GM21381 (cell line): Measurements from ENCODE around the gene ALDH4A1.
"Not testable (repeated sequence)": the region's sequence is repeated elsewhere in the genome, so short reads cannot be mapped to it uniquely, and the experiment has no call there.

Source experiments
- ATAC-seq: cut with Tn5 transposase; IDR thresholded peaks from one replicate; pipeline ENCODE4 v1.9.1; 2021; ENCODE audit warnings: mild to moderate bottlenecking, moderate library complexity; ENCODE audit not compliant: unreplicated experiment

The ALDH4A1 gene

DNA sequence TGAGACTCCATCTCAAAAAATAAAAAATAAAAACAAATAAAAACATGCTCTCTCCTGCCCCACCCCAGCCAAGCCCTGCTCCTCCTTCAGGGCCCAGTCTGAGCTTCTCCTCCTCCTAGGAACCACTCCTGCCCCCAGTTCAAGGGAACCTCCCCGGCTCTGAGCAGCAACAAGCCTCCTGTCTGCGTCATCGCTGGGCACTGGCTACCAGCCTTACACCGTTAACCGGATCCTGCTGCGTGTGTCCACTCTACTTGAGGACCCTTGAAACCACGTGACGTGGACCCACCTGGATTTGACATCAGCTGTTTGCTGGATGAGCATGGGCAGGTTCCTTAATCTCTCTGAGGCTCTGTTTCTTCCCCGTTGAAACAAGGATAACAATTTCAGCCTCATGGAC is 41.3 kb downstream of the ALDH4A1 start:
- ATAC-seq, result no peak

DNA sequence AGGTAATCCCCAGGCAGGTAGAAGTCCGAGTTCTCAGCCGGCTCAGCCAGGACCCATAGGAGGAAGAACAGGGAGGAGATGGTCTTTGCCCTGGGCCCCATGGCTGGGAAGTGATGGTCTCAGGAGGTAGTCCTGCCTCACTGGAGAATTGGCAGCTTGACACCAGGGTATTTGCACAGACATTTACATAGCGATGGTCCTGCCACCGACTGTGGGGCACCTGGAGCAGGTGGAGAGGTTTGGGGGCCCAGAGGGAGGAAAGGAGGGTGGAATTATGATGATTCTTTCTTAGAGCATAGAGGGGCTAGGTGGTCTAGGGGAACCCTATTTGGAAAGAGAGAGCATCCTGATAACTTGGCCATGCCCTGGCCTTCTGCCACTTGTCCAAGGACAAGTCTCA is 42.8 kb downstream of the ALDH4A1 start, which contains the start of gene TAS1R2:
TAS1R2 (minus strand) TSS at position 101 of the 400 bp plus-strand sequence; CDS start at position 101, 0 bp downstream.
- no peak for ATAC-seq

DNA sequence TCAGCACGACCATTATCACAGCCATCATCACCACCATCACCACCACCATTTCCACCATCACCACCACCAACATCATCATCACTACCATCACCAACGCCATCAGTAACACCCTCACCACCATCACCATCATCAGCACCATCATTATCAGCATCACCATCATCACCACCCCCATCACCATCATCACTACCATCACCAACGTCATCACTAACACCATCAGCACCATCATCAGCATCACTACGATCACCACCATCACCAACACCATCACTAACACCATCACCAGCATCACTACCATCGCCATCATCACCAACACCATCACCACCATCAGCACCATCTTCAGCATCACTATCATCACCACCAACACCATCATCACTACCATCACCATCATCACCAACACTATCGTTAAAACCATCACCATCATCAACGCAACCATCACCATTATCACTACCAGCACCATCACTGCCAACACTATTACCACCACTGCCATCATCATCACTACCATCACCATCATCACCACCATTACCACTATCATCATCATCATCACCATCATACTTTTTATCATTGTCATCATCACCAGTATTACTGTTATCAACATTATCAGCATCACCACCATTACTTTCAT is 44.2 kb downstream of the ALDH4A1 start:
- ATAC-seq, result no peak

DNA sequence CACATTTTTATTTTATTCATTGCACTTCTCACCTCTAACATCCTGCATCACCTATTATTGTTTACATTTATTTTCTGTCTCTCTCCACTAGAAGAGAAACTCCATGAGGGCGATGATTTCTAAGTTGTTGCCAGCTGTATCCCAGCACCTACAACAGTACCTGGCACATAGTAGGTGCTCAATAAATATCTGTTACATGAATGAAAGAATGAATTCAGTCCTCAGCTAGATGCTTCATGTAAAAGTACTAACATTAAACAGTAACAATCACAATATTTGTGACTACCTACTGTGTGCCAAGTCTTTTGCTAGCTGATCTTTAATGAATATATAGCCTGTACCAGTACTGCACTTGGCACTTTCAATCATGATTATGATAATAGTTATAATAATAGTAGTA is 45.9 kb downstream of the ALDH4A1 start:
- ATAC-seq, result no peak

DNA sequence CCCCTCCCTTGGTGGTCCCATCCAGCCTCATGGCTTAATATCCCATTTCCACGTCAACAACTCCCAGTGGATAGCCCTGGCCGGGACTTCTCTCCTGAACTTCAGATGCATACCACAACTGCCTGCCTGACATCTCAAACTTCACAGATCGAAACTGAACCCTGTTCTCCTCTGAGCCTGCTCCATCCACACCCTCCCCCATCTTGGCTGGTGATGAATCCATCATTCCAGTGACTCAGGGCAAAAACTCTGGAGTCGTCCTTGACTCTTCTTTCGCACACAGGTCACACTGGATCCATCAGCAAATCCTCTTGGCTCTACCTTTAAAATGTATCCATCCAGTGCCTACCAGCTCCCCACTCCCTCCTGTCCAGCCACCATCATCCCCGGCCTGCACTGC is 46.8 kb downstream of the ALDH4A1 start:
- ATAC-seq, result no peak

DNA sequence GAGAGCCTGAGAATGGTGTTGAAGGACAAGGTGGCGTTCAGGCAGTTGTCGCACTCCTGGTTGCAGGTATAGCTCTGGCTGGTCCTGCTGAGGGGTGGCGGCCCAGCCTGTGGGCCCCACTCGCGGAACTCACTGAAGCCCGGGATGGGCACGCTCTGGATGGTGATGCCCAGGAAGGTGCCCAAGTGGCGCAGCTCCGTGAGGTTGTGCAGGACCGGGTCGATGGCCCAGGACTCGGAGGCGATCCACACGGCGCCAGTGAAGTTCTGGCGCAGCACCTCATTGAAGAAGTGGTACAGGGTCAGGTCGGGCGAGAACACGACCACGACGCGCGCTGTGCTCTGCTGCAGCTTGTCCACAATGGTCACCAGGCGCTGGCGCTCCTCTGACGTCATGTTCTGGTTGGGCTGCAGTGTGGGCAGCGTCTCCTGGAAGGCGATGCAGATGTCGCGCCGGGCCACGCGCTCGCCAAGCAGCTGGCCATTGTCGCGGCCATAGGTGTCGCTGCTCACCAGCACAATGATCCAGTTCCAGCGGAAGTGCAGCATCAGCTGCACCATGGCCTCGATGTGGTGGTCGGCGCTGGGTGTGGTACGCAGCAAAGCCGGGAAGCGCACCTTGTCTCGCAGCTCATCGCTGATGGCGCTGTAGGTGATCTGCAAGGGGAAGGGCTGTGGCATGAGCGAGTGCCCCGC is 47.9 kb downstream of the ALDH4A1 start:
- no peak for ATAC-seq

DNA sequence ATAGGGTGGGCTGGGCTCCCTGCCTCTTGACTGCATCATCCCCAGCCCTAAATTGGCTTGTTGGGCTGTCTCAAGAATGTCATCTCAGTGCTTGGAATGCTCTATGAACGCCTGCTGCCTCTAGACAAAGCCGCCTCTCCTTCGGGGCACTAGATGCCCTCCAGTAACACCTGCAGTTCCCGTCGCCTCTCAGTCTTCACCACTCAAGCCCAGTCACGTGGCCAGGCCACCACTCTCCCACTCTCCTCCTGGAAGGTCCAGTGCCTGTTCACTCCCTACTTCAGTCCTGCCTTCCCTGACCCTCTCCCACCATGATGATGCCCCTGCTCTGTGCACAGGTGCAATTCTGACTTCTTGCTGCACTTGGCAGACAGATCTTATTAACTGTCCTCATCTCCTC is 49.9 kb downstream of the ALDH4A1 start:
- ATAC-seq, result no peak

DNA sequence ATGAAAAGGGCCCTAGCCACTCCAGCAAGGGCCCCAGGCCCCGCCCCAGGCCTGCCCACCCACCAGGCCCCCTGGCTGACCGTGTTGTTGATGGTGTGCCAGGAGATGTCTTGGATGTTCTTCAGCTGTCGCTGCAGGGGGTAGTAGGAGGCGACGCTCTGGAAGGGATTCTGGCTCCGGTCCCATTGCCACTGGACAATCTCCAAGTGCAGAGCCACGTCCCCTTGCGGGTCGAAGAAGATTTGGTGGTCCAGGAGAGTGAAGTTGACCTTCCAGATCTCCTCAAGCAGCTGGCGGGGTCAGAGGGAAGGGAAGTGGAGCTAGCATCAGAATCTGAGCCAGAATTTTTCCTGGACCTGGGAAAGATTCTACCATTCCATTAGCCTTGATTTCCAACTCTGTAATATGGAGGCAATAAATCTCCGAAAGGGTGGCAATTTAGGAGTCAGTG is 53.1 kb downstream of the ALDH4A1 start:
- ATAC-seq, result no peak

DNA sequence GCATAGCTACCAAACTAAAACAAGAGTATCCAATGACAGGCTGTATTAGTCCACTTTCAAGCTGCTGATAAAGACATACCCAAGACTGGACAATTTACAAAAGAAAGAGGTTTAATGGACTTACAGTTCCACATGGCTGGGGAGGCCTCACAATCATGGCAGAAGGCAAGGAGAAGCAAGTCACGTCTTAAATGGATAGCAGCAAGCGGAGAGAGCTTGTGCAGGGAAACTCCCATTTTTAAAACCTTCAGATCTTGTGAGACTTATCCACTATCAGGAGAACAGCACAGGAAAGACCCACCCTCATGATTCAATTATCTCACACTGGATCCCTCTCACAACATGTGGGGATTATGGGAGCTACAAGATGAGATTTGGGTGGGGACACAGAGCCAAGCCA is 54.6 kb downstream of the ALDH4A1 start:
- ATAC-seq, result not testable (repeated sequence)

DNA sequence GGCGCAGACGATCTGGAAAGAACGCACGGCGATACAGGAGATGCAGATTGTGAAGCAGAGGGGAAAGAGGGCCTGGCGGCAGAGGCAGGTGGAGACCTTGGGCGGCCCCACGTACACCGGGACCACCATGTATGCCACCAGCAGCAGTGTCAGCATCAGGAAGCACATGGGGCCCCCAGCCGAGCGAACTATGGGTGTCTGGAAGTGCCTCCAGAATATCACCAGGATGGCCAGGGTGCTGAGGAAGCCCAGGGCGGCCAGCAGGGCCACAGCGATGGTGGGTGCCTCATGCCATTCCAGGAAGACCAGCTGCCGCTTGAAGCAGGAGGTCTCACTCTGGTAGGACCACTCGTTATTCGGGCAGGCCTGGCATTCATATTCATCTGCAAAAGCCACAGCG is 62.2 kb downstream of the ALDH4A1 start:
- ATAC-seq, result no peak

DNA sequence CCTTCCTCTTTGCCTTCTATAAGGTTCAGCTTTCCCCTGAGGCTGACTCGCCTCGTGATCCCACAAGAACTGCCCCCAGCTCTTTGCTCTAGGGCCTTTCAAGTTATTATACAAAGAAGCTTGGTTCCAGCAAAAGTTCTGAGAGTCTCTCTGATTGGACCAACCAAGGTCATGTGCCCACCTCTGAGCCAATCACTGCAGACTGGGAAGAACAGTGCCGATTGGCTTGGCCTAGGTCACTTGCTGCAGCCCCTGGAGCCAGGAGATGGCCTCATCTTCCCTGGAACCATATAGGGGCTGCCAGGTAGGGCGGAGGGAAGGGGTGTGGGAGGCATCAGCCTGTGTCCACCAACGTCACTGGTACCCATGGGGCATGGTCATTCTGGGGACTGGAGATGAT is 65.7 kb downstream of the ALDH4A1 start:
- no peak for ATAC-seq

DNA sequence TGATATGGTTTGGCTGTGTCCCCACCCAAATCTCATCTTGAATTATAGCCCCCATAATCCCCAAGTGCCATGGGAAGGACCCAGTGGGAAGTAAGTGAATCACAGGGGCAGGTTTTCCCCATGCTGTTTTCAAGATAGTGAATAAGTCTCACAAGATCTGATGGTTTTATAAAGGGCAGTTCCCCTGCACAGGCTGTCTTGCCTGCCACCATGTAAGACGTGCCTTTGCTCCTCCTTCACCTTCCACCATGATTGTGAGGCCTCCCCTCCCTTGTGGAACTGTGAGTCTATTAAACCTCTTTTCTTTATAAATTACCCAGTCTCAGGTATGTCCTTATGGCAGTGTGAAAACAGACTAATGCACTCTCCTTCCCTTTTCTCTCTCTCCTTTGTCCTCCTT is 70.0 kb downstream of the ALDH4A1 start:
- ATAC-seq, result not testable (repeated sequence)

DNA sequence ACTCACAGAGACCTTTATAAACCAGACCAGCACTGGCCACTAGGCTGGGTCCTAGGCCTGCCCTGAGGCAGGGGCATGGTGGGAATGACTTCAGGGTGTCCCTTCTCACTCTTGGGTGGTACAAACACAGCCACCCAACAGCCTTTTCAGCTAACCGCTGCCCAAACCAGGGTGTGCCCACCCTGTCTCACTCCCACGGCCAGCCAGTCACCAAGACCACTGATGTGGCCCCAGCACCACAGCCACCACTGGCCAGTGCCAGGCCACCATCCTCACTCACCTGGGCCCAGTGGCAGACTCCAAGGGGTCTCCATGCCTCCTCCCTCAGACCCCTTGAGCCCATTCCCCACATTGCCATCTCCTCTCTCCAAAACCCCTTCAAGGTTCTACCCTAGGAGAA is 70.7 kb downstream of the ALDH4A1 start:
- no peak for ATAC-seq

DNA sequence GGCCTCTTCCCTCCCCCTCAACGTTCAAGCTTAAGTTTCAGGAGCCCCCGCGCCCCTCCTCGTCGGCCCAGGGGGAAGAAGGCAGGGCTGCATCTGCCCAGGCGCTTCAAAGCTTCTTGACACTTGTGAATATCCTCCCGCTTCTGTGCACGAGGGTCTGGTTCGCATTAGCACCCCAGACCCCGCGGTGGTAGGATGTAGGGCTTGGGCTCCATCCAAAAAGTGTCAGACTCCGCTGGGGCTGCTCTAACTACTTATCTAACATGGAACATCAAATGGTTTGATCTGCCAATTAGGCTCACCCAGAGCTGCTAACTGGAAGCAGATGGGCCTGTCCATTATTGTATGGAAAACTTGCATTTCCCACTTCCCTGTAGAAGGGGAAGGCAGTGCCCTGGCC is 71.8 kb downstream of the ALDH4A1 start:
- ATAC-seq, result no peak

DNA sequence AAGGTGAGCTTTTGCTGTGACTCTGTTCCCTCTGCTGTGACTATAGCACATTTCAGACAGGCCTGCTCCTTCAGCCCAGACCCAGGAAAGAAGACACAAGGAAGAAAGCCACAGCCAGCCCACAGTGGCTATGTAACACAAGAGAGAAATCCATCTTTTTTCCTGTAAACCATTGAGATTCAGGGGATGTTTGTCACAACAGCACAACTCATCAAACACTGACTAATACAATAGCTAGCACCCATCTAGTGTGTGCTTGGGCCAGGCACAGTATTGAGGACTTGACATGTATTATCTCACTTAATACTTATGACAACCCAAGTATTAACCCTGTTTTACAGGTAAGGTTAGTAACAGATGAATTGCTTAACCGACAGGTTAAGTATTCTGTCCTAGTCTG is 72.7 kb downstream of the ALDH4A1 start:
- ATAC-seq, result no peak

DNA sequence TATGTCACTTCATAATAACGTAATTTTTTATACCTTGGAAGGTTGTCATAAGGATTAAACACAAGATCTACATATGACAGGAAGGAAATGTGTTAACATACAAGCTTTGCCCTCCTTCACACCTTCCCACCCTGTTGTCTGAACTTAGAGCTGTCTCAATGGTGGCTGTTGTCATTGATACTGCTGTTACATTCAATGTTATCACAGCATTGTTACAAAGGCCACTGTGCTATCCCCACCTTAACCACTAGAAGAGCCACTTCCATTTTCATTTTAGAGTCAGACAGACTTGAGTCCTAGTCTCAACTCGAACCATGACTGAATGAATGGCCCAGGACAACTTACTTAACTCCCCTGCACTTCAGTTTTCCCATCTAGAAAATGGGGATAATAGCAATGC is 74.1 kb downstream of the ALDH4A1 start:
- ATAC-seq, result no peak

DNA sequence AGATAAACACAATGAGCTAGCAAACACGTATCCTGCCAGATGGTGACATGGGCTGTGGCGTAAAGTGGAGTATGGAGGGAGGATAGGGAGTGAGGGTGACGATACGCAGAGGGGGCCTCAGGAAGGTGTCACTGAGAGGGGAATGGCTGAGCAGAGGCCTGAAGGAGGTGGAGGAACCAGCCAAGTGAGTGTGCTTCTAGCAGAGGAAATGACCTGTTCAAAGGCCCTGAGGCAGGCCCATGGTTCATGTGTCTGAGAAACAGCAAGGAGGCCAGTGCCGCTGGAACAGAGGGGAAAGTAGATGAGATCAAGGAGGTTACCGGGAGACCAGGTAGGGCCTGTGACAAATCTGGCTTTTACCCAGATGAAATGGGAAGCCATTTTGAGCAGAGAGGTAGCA is 78.9 kb downstream of the ALDH4A1 start:
- ATAC-seq, result no peak
